Activated CD8-positive, alpha-beta memory T cell treated with anti-CD3 and anti-CD28 coated beads for 36 hours (primary cell): ENCODE results near the gene IRS1. TPM values are rescaled to one million over a fixed set of nuclear protein-coding genes. Genes with fewer than 3 reads are reported as not detected.

Source experiments
- CTCF ChIA-PET: fragments of 350-600 bp; sonication (Branson Sonifier 250); formaldehyde crosslinking; loops from one replicate; lab custom pipeline; 2021; ENCODE audit warnings: antibody characterized with exemption; lab: Charles Lee
- POLR2A ChIA-PET: fragments of 350-600 bp; sonication (Branson Sonifier 250); formaldehyde crosslinking; loops from one replicate; lab custom pipeline; 2021; ENCODE audit warnings: antibody characterized with exemption; lab: Charles Lee
- total RNA-seq, 2 experiments: library from RNA; stranded (reverse); gene quantifications; one replicate each; pipeline ENCODE4 v1.2.3, GENCODE V29; 2021

IRS1 gene
- total RNA-seq, 2 experiments from 2014 or later: 3.7 to 4.8 TPM

DNA sequence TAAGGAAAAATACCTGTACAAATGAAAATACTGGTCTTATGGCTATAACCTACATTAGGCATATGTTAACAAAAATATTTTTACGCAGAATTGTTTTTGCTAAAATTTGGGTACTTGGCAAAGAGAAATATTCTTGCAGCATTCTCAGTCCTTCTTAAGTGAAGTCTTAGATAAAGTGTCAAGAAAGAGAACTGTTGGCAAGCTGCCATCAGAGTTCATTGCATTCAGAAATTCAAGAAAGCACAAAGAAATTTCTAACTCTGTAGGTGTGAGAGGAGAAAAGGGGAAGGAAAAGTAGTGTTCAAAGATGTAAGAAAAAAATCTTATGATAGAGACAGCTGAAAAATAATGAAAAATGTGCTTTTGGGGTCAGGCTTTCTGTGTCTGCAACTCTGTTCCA lies 86.7 kb downstream of the IRS1 start:
- ChIA-PET POLR2A (no interaction called here), CTCF (no interaction called here)

DNA sequence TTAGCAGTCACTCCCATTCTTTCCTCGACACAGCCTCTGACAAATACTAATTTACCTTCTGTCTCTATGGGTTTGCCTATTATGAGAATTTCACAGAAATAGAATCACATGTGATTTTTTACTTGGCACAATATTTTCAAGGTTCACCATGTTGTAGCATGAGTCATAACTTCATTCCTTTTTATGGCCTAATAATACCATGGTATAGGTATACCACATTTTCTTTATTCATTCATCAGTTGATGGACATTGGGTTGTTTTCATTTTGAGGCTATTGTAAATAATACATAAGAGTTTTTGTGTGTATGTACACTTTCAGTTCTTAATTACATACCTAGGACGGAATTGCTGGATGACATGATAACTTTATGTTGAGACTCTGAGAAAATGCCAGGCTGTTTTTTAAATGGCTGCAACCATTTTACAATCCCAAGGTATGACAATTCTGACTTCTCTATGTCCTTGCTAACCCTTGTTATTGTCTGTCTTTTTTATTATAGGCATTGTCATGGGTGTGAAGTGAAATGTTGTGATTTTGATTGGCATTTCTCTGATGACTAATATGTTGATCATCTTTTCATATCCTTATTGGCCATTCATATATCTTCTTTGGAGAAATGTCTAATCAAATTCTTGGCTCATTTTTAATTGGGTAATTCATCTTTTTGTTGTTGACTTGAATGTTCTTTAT lies 87.9 kb downstream of the IRS1 start:
- POLR2A ChIA-PET: no interaction called here

DNA sequence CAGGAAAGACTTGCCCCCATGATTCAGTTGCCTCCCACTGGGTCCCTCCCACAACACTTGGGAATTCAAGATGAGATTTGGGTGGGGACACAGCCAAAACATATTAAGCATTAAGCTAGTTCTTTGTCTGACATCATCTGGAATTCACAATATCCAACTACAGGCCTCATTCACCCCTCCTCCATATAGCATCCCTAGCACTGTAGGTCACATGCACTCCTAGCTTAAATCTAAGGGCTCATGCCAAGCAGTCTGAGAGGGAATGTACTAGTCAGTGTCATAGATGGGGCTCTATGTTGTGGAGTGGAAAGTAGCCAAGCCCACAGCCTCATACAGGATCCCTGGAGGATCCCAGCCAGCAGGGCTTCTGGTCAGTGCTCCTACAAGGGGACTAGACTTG lies 92.1 kb downstream of the IRS1 start:
- CTCF ChIA-PET: no interaction called here
- POLR2A ChIA-PET: no interaction called here

More for the DNA sequence above, 87.9 kb downstream of the IRS1 start:
- CTCF ChIA-PET: no interaction called here

GRCh38 chr2:226705965-226706364 lies 93.7 kb downstream of the IRS1 start:
- CTCF ChIA-PET: no interaction called here
- POLR2A ChIA-PET: no interaction called here

DNA sequence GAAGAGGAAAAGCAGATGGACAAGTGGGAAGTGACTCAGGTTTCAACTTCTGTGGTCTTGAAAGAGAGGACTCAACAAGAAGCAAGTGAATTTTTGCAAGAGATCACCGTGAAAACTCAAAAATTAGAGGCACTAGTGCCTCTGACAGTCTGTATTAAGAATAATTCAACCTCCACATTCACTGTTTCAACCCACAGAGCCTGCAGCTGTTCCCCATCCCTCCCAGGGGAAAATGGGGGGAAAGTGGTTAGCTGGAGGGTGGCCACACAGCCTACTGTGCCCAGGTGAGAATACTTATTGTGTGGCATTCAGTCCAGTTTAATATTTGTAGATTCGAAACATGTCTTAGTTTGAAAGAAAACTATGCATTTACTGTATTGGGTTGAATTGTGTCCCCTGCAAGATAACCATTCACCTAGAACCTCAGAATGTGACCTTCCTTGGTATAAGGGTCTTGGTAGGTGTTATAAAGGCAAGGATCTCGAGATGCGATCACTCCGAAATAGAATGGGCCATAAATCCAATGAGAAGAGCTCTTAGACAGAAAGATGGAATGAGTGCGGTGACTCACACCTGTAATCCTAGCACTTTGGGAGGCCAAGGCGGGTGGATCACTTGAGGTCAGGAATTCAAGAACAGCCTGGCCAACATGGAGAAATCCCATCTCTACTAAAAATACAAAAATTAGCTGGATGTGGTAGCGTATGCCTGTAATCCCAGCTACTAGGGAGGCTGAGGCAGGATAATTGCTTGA lies 94.3 kb downstream of the IRS1 start:
- POLR2A ChIA-PET: no interaction called here
- CTCF ChIA-PET: no interaction called here

GRCh38 chr2:226703514-226703913 lies 96.1 kb downstream of the IRS1 start:
- CTCF ChIA-PET: no interaction called here
- POLR2A ChIA-PET: no interaction called here

GRCh38 chr2:226702376-226702775 lies 97.2 kb downstream of the IRS1 start:
- ChIA-PET POLR2A (no interaction called here), CTCF (no interaction called here)

GRCh38 chr2:226701052-226701451 lies 98.6 kb downstream of the IRS1 start:
- POLR2A ChIA-PET: no interaction called here
- CTCF ChIA-PET: no interaction called here

DNA sequence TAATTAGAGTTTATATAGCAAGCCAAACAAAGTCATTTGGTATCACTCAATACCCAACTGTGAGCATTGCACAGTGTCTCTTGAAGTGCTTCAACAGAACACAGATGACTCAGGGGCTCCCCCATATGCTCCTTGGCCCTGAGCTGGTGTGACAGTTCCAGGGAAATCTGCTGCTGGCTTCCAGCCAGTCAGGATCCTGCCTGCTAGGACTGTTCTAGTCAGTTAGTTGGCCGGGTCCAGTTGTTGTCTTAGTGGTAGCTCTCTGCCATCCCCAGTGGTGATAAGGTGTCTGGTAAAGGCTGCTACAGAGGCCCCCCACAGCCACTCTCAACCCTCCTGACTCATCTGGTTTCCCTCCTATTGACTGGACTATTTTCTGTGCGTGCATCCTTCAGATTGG lies 100.3 kb downstream of the IRS1 start:
- POLR2A ChIA-PET: no interaction called here
- CTCF ChIA-PET: no interaction called here

- ChIA-PET POLR2A (no interaction called here), CTCF (no interaction called here)
Observed at GRCh38 chr2:226698671-226699070, 100.9 kb downstream of the IRS1 start.

DNA sequence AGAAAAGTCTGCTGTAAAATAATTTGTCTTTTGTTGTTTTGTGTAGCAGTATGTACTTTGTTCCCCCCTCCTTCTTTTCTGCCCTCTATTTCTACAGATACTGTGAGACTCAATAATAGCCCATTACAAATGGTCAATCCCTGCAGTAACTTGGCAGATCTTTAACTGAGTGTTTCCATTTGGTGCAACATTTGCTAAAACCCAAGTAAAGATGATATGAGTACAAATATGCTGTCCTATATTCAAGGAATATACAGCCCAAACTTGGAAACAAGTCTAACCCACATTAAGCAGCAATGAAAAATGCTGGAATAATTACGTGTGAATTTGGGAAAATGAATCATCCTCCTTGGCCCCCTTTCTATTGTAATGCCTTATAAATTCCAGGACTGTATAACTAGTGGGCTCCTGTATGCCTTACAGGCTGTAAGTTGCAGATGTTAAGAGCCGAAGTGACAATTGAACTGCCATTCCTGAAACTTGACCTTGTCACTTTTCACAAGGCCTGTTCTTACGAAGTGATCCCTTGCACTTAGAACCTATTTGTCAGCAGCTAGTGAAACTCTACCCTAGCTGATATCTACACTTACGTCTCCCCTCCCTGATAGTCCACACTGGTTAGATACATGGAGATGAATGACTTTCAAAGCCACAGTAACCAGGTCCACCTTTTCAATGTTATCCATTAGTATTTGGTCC lies 104.9 kb downstream of the IRS1 start:
- ChIA-PET CTCF (no interaction called here), POLR2A (no interaction called here)

GRCh38 chr2:226694149-226694548 lies 105.5 kb downstream of the IRS1 start:
- CTCF ChIA-PET: no interaction called here
- POLR2A ChIA-PET: no interaction called here

DNA sequence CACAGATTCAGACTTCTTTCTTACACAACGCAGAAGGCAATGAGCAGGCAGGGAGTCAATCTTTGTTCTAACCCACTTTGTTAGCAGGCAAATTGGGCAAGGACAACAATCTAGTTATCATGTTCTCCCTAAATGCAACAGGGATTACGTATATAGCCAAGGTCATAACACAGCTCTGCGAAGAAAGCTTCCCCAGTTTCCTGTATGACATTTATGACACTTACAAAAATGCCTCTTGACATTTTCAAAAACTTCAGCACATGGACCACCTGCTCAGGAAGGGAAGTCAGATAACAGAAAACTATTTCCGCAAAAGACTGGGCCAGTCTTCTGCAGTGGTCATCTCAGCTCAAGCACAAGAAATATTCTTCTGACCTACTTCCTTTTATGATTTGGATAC lies 106.1 kb downstream of the IRS1 start:
- ChIA-PET POLR2A (no interaction called here), CTCF (no interaction called here)

DNA sequence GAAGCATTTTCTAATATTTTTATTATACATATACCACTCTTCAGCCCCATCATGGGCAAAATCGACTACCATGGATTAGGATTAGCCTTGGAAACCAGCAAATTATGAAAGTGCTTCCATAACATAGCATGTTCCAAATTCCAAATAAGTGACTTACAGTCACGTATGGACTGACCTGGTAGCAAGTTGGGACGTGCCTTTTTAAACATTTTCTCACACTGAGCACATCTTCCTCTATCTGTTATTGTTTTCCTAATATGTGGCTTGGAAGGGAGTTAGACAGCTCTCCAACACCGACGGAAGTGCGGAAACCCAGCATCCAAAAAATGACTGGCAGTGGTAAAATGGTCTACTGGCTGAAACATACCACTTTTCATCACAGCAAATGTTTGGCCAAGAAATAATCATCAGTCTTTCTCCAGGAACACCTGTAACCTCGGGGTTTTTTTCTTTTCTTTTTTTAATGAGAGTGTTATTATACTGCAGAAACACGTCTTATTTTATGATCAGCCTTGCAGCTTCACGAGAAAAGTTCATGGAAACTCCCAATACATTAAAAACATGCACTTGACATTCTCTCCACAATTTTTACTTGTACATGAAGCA lies 107.0 kb downstream of the IRS1 start:
- CTCF ChIA-PET: no interaction called here
- POLR2A ChIA-PET: no interaction called here

- ChIA-PET POLR2A (no interaction called here), CTCF (interaction anchor here (1.0 kb wide), 1 partner anchor 11 kb away, joined by 3 read pairs; no protein-coding TSS in a partner anchor)
Observed at GRCh38 chr2:226691255-226691654, 108.4 kb downstream of the IRS1 start.

GRCh38 chr2:226690461-226691024 lies 109.1 kb downstream of the IRS1 start:
- ChIA-PET CTCF (interaction anchor here (0.9 to 1.0 kb wide), 2 partner anchors 11 to 19 kb away, joined by 3 read pairs; no protein-coding TSS in a partner anchor), POLR2A (no interaction called here)

GRCh38 chr2:226687641-226688253 lies 111.9 kb downstream of the IRS1 start:
- ChIA-PET CTCF (no interaction called here), POLR2A (no interaction called here)

DNA sequence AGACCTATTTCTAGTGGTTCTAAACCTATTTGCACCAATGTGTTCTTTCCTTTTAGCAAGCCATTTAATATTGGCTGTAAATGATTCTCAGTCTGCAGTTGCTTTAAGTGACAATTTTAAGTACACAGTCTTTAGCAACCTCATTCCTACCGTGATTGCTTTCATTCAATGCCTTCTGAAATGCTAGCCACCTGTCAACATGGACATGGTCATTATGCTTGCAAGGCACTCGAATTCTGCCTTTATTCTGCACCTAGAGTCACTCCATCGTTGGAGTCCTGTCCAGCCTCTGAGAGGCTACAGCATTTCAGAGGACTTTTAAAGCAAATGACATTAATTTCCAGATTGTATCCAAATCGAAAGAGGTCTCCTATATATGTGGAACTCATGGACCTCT lies 115.1 kb downstream of the IRS1 start:
- POLR2A ChIA-PET: no interaction called here
- CTCF ChIA-PET: no interaction called here

DNA sequence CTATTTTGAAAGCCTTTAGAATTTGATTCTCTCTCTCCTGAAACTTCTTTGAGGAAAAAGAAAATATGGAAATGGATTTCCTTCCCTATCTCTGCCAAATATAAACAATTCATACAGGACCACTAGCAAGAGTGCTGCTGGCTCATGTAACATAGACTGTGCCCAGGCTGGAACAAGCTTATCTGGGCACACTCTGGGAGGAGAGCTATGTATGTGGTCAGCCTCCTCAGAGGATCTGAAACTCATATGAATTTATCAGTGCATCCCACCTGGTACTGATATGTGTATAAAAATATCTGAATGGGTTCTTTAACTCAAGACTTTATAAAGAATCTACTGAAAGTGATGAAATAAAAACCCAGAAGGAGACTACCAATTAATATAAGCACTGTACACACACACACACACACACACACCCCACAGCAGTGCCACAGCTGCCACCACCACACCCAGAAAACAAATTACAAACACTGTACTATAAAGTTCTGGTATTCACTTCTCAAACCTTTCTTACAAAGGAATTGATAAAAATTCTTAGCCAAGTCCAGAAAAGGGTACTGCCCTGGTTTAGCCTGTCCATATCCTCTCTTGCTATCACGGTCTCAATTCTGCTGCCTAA lies 115.6 kb downstream of the IRS1 start:
- CTCF ChIA-PET: no interaction called here
- POLR2A ChIA-PET: no interaction called here
